DOHH2 (cell line): ENCODE measurements around the gene RUSC1.

Experiments
- EZH2phosphoT487 ChIP-seq: fragments of 200-600 bp; sonication (generic); IDR thresholded peaks from 2 replicates; pipeline ENCODE4 v1.6.1; 2017; ENCODE audit warnings: borderline replicate concordance, mild to moderate bottlenecking, antibody characterized with exemption, low read length, moderate library complexity, mixed read lengths
- TF ChIP-seq, protein P1 (sequence below): fragments of 200-600 bp; sonication (generic); IDR thresholded peaks from one replicate; pipeline ENCODE4 v1.5.1; 2014; ENCODE audit warnings: antibody characterized with exemption, mild to moderate bottlenecking, low read depth, low read length; ENCODE audit not compliant: poor library complexity, severe bottlenecking

- TF ChIP-seq, protein P1, sequence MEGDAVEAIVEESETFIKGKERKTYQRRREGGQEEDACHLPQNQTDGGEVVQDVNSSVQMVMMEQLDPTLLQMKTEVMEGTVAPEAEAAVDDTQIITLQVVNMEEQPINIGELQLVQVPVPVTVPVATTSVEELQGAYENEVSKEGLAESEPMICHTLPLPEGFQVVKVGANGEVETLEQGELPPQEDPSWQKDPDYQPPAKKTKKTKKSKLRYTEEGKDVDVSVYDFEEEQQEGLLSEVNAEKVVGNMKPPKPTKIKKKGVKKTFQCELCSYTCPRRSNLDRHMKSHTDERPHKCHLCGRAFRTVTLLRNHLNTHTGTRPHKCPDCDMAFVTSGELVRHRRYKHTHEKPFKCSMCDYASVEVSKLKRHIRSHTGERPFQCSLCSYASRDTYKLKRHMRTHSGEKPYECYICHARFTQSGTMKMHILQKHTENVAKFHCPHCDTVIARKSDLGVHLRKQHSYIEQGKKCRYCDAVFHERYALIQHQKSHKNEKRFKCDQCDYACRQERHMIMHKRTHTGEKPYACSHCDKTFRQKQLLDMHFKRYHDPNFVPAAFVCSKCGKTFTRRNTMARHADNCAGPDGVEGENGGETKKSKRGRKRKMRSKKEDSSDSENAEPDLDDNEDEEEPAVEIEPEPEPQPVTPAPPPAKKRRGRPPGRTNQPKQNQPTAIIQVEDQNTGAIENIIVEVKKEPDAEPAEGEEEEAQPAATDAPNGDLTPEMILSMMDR: no peak
- TF ChIP-seq EZH2phosphoT487: no peak
These were observed 59.0 kb downstream of the RUSC1 start for GRCh38 chr1:155379631-155380090.
